ENCODE results near the gene XCR1.

GRCh38 chr3:45992821-45993221 is 34.5 kb downstream of the XCR1 start:
- TF ChIP-seq CREB1 (IDR thresholded peaks at IDR 0.05; ENCODE audit: low read depth) (no peak), USF1 (IDR thresholded peaks at IDR 0.05) (no peak), RAD21 (IDR thresholded peaks at IDR 0.05; ENCODE audit: low read depth) (no peak), TEAD4 (IDR thresholded peaks at IDR 0.05) (no peak), TCF12 (IDR thresholded peaks at IDR 0.05; ENCODE audit: low read depth) (no peak)
